Measurements from ENCODE around the gene BUD31.

The BUD31 gene

DNA sequence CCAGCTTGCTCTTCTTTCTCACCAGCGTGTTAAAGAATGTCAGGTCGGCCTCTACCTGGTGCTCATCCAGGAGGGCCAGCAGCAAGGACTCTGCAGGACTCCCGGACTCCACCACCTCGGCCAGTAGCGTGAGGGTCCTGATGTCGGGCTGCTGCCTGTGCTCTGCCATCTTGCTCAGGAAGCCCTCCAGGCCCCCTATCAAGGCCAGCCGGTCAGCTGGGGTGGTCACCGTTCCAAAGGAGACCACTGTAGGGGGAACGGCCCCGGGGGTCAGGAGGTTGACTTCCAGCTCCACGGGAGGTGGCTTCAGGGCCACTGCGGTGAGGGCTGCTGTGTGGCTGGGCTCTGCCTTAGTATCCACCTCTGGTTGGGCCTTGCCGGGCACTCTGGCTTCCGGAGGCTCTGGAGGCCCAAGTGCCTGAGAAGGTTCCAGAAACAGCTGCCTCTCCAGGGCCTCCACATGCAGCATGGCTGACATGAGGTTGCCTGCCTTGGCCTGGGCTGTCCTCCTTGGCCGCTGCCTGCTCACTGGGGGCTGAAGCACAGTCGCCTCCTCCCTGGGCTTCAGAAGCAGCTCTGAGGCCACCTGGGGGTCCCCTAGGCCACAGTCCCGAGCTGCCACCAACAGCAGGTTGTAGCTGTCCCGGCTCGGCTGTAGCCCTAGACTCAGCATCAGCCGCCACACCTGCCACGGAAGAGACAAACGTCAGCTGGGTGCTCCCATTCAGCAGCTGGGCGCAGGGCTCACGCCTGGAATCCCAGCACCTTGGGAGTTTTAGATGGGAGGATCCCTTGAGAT lies 16.4 kb downstream of the BUD31 start (continued):
- TF ChIP-seq, protein P1, sequence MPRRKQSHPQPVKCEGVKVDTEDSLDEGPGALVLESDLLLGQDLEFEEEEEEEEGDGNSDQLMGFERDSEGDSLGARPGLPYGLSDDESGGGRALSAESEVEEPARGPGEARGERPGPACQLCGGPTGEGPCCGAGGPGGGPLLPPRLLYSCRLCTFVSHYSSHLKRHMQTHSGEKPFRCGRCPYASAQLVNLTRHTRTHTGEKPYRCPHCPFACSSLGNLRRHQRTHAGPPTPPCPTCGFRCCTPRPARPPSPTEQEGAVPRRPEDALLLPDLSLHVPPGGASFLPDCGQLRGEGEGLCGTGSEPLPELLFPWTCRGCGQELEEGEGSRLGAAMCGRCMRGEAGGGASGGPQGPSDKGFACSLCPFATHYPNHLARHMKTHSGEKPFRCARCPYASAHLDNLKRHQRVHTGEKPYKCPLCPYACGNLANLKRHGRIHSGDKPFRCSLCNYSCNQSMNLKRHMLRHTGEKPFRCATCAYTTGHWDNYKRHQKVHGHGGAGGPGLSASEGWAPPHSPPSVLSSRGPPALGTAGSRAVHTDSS (tag by site-specific recombination; IDR thresholded peaks at IDR 0.05) = no peak
- no peak for TF ChIP-seq ZNF76 (tag by site-specific recombination; IDR thresholded peaks at IDR 0.05; ENCODE audit: borderline replicate concordance, low read depth)
- TF ChIP-seq WT1 (tag by site-specific recombination; IDR thresholded peaks at IDR 0.05) = no peak
- TF ChIP-seq, protein P2, sequence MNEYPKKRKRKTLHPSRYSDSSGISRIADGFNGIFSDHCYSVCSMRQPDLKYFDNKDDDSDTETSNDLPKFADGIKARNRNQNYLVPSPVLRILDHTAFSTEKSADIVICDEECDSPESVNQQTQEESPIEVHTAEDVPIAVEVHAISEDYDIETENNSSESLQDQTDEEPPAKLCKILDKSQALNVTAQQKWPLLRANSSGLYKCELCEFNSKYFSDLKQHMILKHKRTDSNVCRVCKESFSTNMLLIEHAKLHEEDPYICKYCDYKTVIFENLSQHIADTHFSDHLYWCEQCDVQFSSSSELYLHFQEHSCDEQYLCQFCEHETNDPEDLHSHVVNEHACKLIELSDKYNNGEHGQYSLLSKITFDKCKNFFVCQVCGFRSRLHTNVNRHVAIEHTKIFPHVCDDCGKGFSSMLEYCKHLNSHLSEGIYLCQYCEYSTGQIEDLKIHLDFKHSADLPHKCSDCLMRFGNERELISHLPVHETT (tag by site-specific recombination; IDR thresholded peaks at IDR 0.05) = no peak
- TF ChIP-seq ZNF112 (tag by site-specific recombination; IDR thresholded peaks at IDR 0.05) = no peak

DNA sequence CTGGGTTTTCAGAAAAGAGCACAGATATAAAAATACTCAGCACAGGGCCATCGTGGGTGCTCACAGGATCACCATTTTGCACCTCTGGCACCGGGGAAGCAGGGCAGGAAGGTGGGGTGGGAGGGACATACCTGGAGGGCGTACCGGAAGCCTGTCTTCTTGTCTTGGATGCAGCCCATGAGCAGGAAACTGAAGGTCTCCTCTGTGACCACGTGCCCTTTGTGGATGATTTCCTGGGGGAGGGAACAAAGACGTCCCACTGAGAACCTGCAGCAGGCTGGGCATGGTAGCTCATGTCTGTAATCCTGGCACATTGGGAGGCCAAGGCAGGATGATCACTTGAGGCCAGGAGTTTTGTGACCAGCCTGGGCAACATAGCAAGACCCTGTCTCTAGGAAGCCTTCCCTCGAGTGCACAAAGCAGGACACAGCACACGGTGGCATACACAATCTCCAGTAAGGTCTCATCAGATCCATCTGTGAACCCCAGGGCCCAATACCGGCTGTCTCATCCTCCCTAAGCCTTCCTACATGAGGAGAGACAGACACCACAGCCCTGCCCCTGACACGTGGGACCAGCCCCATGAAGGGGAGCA lies 20.3 kb downstream of the BUD31 start:
- Histone ChIP-seq H3K4me3 (ENCODE audit: low read depth, low read length) (no peak overlapping the region), H3K36me3 (ENCODE audit: control insufficient read depth in 2 of 2, insufficient read depth in 1 of 2, low read length in 2 of 2) (peaks cover 24 to 68% of the 10 kb centered on the region in 2 experiments), H3K27ac (ENCODE audit: extremely low read depth, low read depth, low read length) (no peak overlapping the region), H3K9me3 (ENCODE audit: control insufficient read depth, insufficient read depth, low read depth, low read length) (no peaks in the 10 kb centered on the region), H3K4me1 (ENCODE audit: control insufficient read depth, insufficient read depth, low read length) (no peaks in the 10 kb centered on the region)
- TF ChIP-seq ZNF121 (tag by site-specific recombination; IDR thresholded peaks at IDR 0.05) = peak; percentile 75
- no peak for TF ChIP-seq ZNF202 (tag by site-specific recombination; IDR thresholded peaks at IDR 0.05; ENCODE audit: borderline replicate concordance)
- TF ChIP-seq, protein P3, sequence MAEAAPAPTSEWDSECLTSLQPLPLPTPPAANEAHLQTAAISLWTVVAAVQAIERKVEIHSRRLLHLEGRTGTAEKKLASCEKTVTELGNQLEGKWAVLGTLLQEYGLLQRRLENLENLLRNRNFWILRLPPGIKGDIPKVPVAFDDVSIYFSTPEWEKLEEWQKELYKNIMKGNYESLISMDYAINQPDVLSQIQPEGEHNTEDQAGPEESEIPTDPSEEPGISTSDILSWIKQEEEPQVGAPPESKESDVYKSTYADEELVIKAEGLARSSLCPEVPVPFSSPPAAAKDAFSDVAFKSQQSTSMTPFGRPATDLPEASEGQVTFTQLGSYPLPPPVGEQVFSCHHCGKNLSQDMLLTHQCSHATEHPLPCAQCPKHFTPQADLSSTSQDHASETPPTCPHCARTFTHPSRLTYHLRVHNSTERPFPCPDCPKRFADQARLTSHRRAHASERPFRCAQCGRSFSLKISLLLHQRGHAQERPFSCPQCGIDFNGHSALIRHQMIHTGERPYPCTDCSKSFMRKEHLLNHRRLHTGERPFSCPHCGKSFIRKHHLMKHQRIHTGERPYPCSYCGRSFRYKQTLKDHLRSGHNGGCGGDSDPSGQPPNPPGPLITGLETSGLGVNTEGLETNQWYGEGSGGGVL (tag by site-specific recombination; IDR thresholded peaks at IDR 0.05) = no peak
- POLR2A ChIA-PET = interaction anchor here (1.8 kb wide), 2 partner anchors 9 to 20 kb away, joined by 8 to 9 read pairs; partner anchors contain the start of genes BUD31, CPSF4, PDAP1 and PTCD1
- CTCF ChIA-PET = no interaction called here

DNA sequence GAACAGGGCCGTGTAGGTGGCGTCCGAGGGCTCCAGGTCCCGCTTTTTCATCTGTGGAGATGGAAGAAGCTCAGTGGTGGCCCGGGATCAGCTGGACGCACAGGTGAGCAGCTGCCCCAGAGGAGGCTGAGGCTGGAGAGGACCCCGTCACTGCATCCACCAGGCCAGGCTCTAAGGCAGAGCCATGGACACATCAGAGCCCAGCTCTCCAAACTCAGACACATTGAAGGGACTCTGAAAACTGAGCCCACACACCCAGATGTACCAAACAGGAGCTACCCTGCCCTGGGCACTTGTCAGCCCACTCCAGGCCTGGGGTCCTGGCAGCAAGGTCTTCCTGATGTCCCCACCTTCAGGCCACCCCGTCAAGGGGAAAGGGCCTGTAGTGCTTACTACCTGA lies 21.0 kb downstream of the BUD31 start:
- no peak overlapping the region for H3K4me3 ChIP-seq (ENCODE audit: low read depth, low read length)
- H3K4me1 ChIP-seq (ENCODE audit: control insufficient read depth, insufficient read depth, low read length) = no peaks in the 10 kb centered on the region
- ChIA-PET POLR2A (interaction anchor here (1.8 kb wide), 2 partner anchors 9 to 21 kb away, joined by 8 to 9 read pairs; partner anchors contain the start of genes BUD31, CPSF4, PDAP1 and PTCD1), CTCF (no interaction called here)
- peaks cover 30 to 68% of the 10 kb centered on the region in 2 experiments for H3K36me3 ChIP-seq (ENCODE audit: control insufficient read depth in 2 of 2, insufficient read depth in 1 of 2, low read length in 2 of 2)
- H3K27ac ChIP-seq (ENCODE audit: extremely low read depth, low read depth, low read length) = no peak overlapping the region
- no peaks in the 10 kb centered on the region for H3K9me3 ChIP-seq (ENCODE audit: control insufficient read depth, insufficient read depth, low read depth, low read length)
- TF ChIP-seq, protein P4, sequence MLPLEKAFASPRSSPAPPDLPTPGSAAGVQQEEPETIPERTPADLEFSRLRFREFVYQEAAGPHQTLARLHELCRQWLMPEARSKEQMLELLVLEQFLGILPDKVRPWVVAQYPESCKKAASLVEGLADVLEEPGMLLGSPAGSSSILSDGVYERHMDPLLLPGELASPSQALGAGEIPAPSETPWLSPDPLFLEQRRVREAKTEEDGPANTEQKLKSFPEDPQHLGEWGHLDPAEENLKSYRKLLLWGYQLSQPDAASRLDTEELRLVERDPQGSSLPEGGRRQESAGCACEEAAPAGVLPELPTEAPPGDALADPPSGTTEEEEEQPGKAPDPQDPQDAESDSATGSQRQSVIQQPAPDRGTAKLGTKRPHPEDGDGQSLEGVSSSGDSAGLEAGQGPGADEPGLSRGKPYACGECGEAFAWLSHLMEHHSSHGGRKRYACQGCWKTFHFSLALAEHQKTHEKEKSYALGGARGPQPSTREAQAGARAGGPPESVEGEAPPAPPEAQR (tag by site-specific recombination; IDR thresholded peaks at IDR 0.05) = no peak
- TF ChIP-seq REPIN1 (tag by site-specific recombination; IDR thresholded peaks at IDR 0.05; ENCODE audit: low read depth) (no peak), ZNF223 (tag by site-specific recombination; IDR thresholded peaks at IDR 0.05) (no peak), ZNF549 (tag by site-specific recombination; IDR thresholded peaks at IDR 0.05) (no peak), PRDM2 (tag by site-specific recombination; IDR thresholded peaks at IDR 0.05; ENCODE audit: borderline replicate concordance) (no peak), ZNF837 (tag by site-specific recombination; IDR thresholded peaks at IDR 0.05) (no peak), ZNF274 (IDR thresholded peaks at IDR 0.05; ENCODE audit: low read length) (no peak), ZNF274 (tag by site-specific recombination; IDR thresholded peaks at IDR 0.05; ENCODE audit: borderline replicate concordance) (no peak)
- TF ChIP-seq, protein P5, sequence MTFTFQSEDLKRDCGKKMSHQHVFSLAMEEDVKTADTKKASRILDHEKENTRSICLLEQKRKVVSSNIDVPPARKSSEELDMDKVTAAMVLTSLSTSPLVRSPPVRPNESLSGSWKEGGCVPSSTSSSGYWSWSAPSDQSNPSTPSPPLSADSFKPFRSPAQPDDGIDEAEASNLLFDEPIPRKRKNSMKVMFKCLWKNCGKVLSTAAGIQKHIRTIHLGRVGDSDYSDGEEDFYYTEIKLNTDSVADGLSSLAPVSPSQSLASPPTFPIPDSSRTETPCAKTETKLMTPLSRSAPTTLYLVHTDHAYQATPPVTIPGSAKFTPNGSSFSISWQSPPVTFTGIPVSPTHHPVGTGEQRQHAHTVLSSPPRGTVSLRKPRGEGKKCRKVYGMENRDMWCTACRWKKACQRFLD (tag by site-specific recombination; IDR thresholded peaks at IDR 0.05) = no peak

All from HEK293 (cell line).